Thyroid gland (tissue), 4 donors: ENCODE measurements around the gene RP9. TPM values are rescaled to one million over a fixed set of nuclear protein-coding genes. Genes with fewer than 3 reads are reported as not detected.

Source experiments
- DNase-seq, 2 donors: peaks; one replicate each; pipeline ENCODE4 v3.0.0-alpha.2; 2019
- H3K27ac ChIP-seq, 3 donors: fragments of 200-600 bp; sonication (generic); 1 replicate in 2 of 3; 2 replicates in 1 of 3; pipeline ENCODE4 v1.5.1; 2016 to 2019; ENCODE audit warnings: mild to moderate bottlenecking in 1 of 3, moderate library complexity in 1 of 3
- H3K27me3 ChIP-seq: fragments of 200-600 bp; sonication (generic); one replicate; pipeline ENCODE4 v1.5.1; 2019
- H3K36me3 ChIP-seq, 2 donors: fragments of 200-600 bp; sonication (generic); one replicate each; pipeline ENCODE4 v1.5.1; 2016 to 2019
- H3K4me1 ChIP-seq, 2 donors: fragments of 200-600 bp; sonication (generic); one replicate each; pipeline ENCODE4 v1.5.1; 2017 to 2019
- H3K4me3 ChIP-seq, 3 donors: fragments of 200-600 bp; sonication (generic); replicated peaks in 1 of 3; 1 replicate in 2 of 3; 2 replicates in 1 of 3; pipeline ENCODE4 v1.5.1; 2016; ENCODE audit warnings: mild to moderate bottlenecking in 1 of 3
- H3K9me3 ChIP-seq: fragments of 200-600 bp; sonication (generic); one replicate; pipeline ENCODE4 v1.5.1; 2017
- POLR2A ChIP-seq, 2 donors: fragments of 450-650 bp; IDR thresholded peaks; one replicate each; pipeline ENCODE4 v1.6.1; 2017; ENCODE audit warnings: antibody characterized with exemption in 2 of 2, mild to moderate bottlenecking in 2 of 2, moderate library complexity in 1 of 2
- WGBS, 2 donors: methylation state at CpG; one replicate each; pipeline ENCODE4 v1.1.5; 2017; 5-methylcytosine and 5-hydroxymethylcytosine counted together
- intact Hi-C: fragments of 100-400 bp; cut with DNase I; formaldehyde crosslinking; loops from one replicate; pipeline ENCODE4 v1.15.1; 2023
- total RNA-seq, 4 donors: library from RNA; depleted of rRNA; stranded (reverse); fragments of >200 nt; gene quantifications; one replicate each; pipeline ENCODE4 v1.2.3, GENCODE V29; 2016
- TF ChIP-seq, protein P1 (sequence below), 6 experiments: fragments of 200-600 bp in 3 of 6; fragments of 450-650 bp in 3 of 6; sonication (generic) in 3 of 6; IDR thresholded peaks; one replicate each; pipeline ENCODE4 v1.5.1; 2016 to 2019; ENCODE audit warnings: antibody characterized with exemption in 6 of 6, mild to moderate bottlenecking in 2 of 6, inconsistent platforms in 1 of 6, moderate library complexity in 1 of 6

Gene RP9
- total RNA-seq, 4 donors from 2014 or later: 8.7 to 23.5 (median 12.8) TPM

GRCh38 chr7:33076737-33077136, 32.5 kb downstream of the RP9 start:
- TF ChIP-seq POLR2A (IDR thresholded peaks at IDR 0.05): no peak
- TF ChIP-seq, protein P1, sequence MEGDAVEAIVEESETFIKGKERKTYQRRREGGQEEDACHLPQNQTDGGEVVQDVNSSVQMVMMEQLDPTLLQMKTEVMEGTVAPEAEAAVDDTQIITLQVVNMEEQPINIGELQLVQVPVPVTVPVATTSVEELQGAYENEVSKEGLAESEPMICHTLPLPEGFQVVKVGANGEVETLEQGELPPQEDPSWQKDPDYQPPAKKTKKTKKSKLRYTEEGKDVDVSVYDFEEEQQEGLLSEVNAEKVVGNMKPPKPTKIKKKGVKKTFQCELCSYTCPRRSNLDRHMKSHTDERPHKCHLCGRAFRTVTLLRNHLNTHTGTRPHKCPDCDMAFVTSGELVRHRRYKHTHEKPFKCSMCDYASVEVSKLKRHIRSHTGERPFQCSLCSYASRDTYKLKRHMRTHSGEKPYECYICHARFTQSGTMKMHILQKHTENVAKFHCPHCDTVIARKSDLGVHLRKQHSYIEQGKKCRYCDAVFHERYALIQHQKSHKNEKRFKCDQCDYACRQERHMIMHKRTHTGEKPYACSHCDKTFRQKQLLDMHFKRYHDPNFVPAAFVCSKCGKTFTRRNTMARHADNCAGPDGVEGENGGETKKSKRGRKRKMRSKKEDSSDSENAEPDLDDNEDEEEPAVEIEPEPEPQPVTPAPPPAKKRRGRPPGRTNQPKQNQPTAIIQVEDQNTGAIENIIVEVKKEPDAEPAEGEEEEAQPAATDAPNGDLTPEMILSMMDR (IDR thresholded peaks at IDR 0.05): no peak
- no peak overlapping the region for H3K27ac ChIP-seq
- peaks cover 0 to 7% of the 10 kb centered on the region in 2 donors for H3K4me1 ChIP-seq
- WGBS, 2 donors: 87 to 89% methylated on average over 3 of the region's 3 CpGs
- H3K27me3 ChIP-seq: no peaks in the 10 kb centered on the region
- DNase-seq: no peak
- no peaks in the 10 kb centered on the region for H3K36me3 ChIP-seq
- no peak overlapping the region for H3K4me3 ChIP-seq
- intact Hi-C loops: no loop called here
- H3K9me3 ChIP-seq: no peaks in the 10 kb centered on the region

- H3K9me3 ChIP-seq: no peaks in the 10 kb centered on the region
- no peak for TF ChIP-seq POLR2A (IDR thresholded peaks at IDR 0.05)
- TF ChIP-seq, protein P1 (IDR thresholded peaks at IDR 0.05): no peak
- H3K36me3 ChIP-seq: no peaks in the 10 kb centered on the region
- WGBS, 2 donors: 84% methylated on average over 3 of the region's 3 CpGs
- no peak overlapping the region for H3K4me3 ChIP-seq
- no peak for DNase-seq
- no peaks in the 10 kb centered on the region for H3K27me3 ChIP-seq
- no peak overlapping the region for H3K27ac ChIP-seq
- intact Hi-C loops: no loop called here
- peaks cover 0 to 7% of the 10 kb centered on the region in 2 donors for H3K4me1 ChIP-seq
These were observed 33.2 kb downstream of the RP9 start for GRCh38 chr7:33075818-33076518.

DNA sequence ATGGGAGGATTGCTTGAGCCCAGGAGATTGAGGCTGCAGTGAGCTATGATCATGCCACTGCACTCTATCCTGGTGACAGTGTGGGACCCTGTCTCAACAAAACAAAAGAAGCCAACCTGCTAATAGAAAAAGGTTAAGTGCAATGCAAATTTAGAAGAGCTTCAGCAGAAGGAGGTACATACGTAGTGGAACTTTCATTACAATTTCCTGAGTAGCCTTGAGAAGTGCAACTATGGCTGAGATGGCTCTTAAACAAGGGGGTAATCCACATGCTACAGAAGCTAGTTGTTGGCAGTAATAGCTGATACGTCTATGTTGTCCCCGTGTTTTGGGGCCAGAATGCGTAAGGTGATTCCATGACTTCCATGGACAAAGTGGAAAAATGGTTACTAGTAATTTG, 36.0 kb downstream of the RP9 start:
- no peak overlapping the region for H3K27ac ChIP-seq
- WGBS, 2 donors: 84 to 91% methylated on average over 4 of the region's 4 CpGs

DNA sequence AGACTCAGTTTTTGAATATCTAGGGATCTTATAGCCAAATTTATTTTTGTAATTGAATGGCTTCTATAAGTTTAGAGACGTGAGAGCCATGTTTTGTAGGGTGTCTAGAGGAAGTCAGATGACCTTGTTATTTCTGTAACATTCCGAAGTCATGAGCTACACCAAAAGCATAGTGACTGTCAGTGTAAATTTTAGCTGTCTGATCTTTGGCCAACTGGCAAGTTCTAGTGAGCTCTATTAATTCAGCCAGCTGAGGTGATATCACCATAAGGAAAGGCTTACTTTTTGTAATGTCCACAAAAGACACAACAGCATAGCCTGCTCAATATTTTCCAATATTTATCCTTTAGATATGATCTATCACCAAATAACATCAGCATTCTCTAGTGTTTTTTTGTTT, 36.7 kb downstream of the RP9 start:
- TF ChIP-seq, protein P1 (IDR thresholded peaks at IDR 0.05): no peak
- no peak for TF ChIP-seq POLR2A (IDR thresholded peaks at IDR 0.05)

More for the DNA sequence above, 36.0 kb downstream of the RP9 start:
- DNase-seq: no peak
- no peak overlapping the region for H3K4me3 ChIP-seq
- no peaks in the 10 kb centered on the region for H3K27me3 ChIP-seq
- no peak for TF ChIP-seq POLR2A (IDR thresholded peaks at IDR 0.05)
- TF ChIP-seq, protein P1 (IDR thresholded peaks at IDR 0.05): no peak
- H3K9me3 ChIP-seq: no peaks in the 10 kb centered on the region
- no peaks in the 10 kb centered on the region for H3K36me3 ChIP-seq
- peaks cover 0 to 7% of the 10 kb centered on the region in 2 donors for H3K4me1 ChIP-seq
- intact Hi-C loops: no loop called here

DNA sequence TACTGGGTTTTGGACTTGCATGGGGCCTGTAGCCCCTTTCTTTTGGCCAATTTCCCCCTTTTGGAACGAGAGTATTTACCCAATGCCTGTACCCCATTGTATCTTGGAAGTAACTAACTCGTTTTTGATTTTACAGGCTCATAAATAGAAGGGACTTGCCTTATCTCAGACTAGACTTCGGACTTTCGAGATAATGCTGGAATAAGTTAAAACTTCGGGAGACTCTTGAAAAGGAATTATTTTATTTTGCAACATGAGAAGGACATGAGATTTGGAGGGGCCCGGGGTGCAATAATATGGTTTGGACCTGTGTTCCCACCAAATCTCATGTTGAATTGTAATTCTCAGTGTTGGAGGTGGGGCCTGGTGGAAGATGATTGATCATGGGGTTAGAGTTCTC, 38.4 kb downstream of the RP9 start:
- H3K36me3 ChIP-seq: no peaks in the 10 kb centered on the region
- peaks cover 0 to 7% of the 10 kb centered on the region in 2 donors for H3K4me1 ChIP-seq
- no peak overlapping the region for H3K4me3 ChIP-seq
- TF ChIP-seq, protein P1 (IDR thresholded peaks at IDR 0.05): no peak
- TF ChIP-seq POLR2A (IDR thresholded peaks at IDR 0.05): no peak
- H3K27me3 ChIP-seq: no peaks in the 10 kb centered on the region
- H3K27ac ChIP-seq: no peak overlapping the region
- DNase-seq: no peak
- no peaks in the 10 kb centered on the region for H3K9me3 ChIP-seq
- WGBS, 2 donors: 75 to 87% methylated on average over 6 of the region's 6 CpGs
- intact Hi-C loops: no loop called here

More for the DNA sequence above, 36.7 kb downstream of the RP9 start:
- Histone ChIP-seq H3K36me3 (no peaks in the 10 kb centered on the region), H3K27ac (no peak overlapping the region), H3K9me3 (no peaks in the 10 kb centered on the region), H3K4me3 (no peak overlapping the region), H3K27me3 (no peaks in the 10 kb centered on the region), H3K4me1 (peaks cover 0 to 7% of the 10 kb centered on the region in 2 donors)
- WGBS, 2 donors: 17 to 19% methylated on average over 2 of the region's 2 CpGs
- no peak for DNase-seq
- intact Hi-C loops: no loop called here
